ENCODE results near the gene THSD7A.

The THSD7A gene

GRCh38 chr7:11751807-11752389 is 80.1 kb downstream of the THSD7A start:
- no peak for DNase-seq (ENCODE audit: low read depth in 2 of 2)

DNA sequence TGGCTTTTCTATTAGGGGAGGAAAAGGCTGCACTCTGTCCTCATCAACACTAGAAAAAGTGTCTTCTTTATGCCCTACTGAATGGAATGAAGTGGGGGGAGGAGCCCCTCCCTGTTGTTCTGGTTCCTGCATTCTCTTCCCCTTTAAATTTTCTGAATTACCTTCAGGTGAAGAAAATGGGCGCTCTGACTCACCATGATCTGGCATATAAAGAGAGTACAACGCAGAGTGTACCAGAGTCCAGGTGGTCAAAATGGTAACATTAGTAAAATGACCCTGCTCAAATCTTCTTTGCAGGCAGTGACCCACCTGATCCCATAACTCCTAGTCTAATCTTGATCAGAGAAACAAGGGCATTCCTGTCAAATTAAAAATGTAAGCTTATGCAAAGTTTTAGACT is 80.7 kb downstream of the THSD7A start:
- DNase-seq (ENCODE audit: low read depth in 2 of 2) = no peak

GRCh38 chr7:11750191-11750590 is 81.8 kb downstream of the THSD7A start:
- no peak for DNase-seq (ENCODE audit: low read depth in 2 of 2)

DNA sequence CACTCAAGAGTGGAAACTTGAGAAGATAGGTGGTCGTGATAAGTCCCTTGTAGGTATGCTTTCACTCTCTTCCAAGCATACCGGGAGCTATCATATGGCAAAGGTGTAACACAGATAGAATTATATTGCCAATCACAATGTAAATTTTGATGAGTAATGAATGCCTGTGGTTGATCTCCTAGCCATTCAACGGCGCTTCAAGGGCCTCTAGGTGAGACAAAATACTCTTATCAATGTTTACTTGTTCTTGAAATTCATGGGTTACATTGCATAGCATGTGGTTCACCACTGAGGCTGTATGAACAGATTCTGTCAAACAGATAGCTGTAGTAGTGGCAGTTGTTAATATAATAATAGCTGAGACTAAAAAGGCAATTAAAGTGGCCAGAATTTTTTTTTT is 82.4 kb downstream of the THSD7A start:
- no peak for DNase-seq (ENCODE audit: low read depth in 2 of 2)

GRCh38 chr7:11748884-11749283 is 83.1 kb downstream of the THSD7A start:
- no peak for DNase-seq (ENCODE audit: low read depth in 2 of 2)

- no peak for DNase-seq (ENCODE audit: low read depth in 2 of 2)
Measured at GRCh38 chr7:11747715-11748485, 84.1 kb downstream of the THSD7A start.

- no peak for DNase-seq (ENCODE audit: low read depth in 2 of 2)
Measured at GRCh38 chr7:11746591-11746990, 85.4 kb downstream of the THSD7A start.

DNA sequence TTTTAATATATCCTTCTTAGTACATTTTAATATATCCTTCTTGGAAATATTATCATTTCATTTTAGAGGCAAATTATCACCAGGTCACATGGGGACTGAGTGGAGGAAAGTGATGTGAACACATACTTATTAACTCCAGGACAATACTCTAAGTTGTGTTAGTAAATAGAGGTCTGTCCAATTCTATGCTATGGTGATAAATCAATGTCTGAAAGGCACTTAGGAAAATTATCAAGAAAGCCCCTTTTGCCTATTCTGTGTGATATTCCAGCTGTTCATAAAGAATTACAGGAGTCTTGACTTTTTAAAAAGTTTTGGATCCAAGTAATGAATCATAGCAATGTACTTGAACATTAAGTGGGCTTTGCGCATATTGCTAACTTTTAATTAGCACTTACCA is 88.5 kb downstream of the THSD7A start:
- DNase-seq (ENCODE audit: low read depth in 2 of 2) = no peak

- DNase-seq (ENCODE audit: low read depth in 2 of 2) = no peak
Measured at GRCh38 chr7:11743016-11743415, 89.0 kb downstream of the THSD7A start.

DNA sequence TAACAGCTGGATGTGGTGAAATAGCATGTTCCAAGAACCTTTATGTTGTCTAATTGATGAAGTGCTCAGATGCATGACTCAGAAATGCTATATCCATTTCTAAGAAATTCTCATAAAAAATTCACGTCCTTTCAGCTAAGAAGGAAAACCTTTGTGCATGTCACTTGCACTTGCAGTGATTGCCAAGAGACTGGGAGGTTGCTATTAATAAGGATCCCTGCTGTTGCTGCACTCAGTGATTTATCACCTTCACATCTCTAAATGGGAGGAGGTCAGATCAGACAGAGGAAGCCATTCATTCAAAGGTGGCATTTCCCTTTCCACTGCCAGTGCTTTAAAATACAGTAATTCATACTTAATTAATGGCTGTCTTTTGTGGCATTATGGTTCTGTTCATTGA is 89.5 kb downstream of the THSD7A start:
- no peak for DNase-seq (ENCODE audit: low read depth in 2 of 2)

DNA sequence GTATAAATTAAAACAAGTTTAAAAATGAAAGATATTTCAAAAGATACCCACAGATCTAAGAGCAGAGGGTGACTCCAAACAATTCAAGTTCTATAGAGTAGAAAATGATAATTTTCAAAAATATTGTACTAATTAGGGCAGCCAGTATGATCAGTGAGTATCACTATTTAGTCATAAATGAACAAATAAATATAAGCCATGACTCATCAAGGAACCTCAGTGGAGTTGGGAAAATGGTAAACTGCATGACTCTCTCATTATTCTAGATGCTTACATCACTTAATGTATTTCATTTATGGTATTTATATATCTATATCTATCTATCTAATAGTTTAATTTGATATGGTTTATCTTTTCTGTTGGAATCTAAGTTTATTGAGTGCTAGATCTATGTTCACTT is 94.3 kb downstream of the THSD7A start:
- DNase-seq (ENCODE audit: low read depth in 2 of 2) = no peak

DNA sequence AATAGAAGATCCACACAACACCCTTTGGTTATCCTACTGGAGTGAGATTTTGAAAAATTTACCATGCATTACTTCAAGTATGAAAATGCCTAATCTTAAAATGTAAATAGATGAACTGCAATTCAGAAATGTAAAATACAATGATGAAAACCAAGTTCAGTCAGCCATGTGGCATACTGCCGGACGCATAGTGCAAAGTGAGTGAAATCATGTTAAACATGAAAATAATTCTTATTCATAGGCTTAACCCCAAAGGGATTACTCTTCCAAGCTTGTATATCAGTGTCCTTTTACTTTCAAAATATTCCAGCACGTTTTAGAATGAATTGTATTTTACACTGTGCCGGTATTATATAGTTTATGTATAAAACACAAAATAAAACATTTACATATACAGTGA is 99.8 kb downstream of the THSD7A start:
- DNase-seq (ENCODE audit: low read depth in 2 of 2) = no peak

DNA sequence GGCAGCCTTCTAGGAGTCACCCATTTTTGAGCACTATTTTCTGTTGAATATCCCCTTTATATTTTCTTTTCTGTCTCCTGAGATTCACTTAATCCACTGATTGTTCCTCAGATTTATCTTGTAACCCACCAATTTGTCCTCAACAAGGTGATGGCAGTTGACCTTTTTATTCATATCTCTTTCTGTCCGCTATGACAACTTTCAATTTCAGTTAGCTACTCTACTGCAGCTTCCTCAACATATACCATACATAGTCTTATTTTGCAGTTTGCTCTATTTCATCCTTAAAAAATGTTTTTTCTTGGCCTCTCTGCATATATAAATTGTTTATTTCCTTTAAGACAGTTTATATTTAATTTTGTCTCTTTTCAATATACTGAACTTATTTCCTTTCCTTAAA is 101.3 kb downstream of the THSD7A start:
- no peak for DNase-seq (ENCODE audit: low read depth in 2 of 2)

DNA sequence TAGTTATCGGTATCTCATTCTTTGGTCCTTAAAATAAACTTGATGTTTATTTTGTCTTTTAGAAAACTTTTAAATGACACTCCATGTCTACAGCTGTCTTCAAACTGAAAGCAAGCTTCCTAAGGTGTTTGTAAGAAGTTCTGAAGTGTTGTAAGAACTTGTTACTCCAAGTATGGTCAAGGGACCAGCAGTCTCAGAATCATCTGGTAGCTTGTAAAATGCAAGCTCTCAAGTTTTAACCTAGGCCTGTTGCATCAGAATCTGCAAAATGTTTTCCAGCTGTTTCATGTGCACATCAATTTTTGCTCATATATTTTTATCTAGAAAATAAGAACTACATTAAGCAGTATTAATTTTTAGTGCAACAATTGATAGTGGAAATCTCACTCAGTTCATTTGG is 104.1 kb downstream of the THSD7A start:
- no peak for DNase-seq (ENCODE audit: low read depth in 2 of 2)

DNA sequence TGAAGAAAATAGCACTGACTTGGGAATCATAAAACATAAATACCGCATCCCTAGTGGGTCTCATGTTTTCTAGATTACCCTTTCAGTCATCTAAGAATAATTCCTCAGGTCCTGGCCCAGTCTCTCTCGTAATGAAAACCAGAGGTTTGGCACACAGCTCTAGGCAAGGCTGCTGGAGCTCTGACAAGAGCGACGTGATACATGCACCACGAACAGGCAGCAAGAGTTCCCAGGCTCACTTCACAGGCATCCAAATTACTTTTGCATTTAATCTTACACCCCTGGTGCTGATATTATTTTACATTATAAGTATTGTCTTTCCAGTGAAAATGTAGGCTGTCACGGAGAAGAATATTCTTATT is 105.2 kb downstream of the THSD7A start:
- no peak for DNase-seq (ENCODE audit: low read depth in 2 of 2)

DNA sequence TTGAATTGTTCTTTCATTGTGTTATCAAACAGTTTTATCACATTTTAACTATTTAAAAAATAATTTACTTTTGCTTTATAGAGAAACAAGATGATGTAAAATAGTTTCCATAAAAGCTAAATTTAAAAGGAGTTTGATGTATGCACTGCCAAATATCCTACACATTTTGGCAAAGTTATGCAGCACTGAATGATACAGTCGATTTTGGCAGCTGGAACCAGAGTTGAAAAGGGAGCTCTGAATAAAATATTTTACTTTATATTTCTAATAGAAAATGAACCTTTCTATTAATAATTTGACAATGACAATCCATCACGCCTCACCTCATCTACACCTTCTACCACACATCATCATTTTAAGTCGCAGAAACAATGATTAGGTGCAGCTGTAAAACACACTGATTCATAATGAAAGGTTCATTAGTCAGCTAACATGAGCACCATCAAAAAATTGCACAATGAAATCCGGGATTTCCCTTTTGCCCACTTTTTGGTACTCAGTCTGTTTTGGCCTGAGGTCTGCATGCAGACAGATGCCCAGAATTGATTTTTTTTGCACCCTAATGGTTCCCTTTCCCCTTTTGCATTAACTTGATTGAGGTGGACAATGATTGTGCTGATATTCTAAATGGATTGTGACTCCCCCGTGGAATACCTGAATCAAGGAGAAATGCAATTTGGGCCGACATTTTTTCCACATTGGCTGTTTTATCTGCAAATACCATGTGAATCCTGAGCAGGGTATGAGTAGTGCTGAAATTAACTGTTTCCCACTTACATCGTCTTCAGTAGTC is 105.8 kb downstream of the THSD7A start:
- DNase-seq (ENCODE audit: low read depth in 2 of 2) = no peak

GRCh38 chr7:11716185-11716584 is 115.8 kb downstream of the THSD7A start:
- no peak for DNase-seq (ENCODE audit: low read depth in 2 of 2)

GRCh38 chr7:11714676-11715075 is 117.3 kb downstream of the THSD7A start:
- no peak for DNase-seq (ENCODE audit: low read depth in 2 of 2)

- no peak for DNase-seq (ENCODE audit: low read depth in 2 of 2)
Measured at GRCh38 chr7:11714205-11714604, 117.8 kb downstream of the THSD7A start.

DNA sequence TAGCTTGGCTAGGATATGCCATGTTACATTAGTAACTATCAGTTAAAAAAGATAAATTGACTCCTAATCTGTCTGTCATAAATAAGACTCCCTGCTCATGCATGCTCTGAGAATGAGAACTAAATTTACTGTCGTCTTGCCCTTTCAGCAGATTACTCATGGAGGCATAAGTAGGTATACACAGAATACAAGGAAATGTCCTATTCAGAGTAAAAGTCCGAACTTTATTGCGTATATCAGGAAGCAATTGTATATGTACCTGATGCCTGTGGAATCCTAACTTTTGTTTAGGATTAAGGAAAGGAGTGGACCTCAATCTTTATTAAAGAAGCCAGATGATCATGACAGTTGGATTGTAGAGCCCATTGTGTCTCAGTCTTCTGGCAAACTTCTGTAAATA is 118.6 kb downstream of the THSD7A start:
- no peak for DNase-seq (ENCODE audit: low read depth in 2 of 2)

DNA sequence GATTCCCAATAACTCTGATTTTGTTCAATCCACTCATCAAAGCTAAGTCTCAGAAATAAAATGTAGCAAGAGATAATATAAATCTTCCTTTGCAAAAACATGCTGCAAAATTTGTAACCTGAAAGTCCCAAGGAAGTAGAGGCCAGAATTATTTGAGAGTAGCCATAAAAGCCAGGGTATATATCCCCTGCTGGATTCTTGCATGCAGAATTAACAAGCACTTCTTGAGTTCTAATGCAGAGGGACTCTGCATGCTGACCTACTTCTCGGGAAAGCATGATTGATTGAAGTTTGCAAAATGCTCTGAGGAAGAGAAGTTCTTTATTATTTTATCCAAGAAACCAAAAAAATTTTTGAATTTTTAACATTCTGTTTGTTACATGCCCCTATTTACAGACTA is 121.6 kb downstream of the THSD7A start:
- DNase-seq (ENCODE audit: low read depth in 2 of 2) = no peak

- DNase-seq (ENCODE audit: low read depth in 2 of 2) = no peak
Measured at GRCh38 chr7:11709196-11709595, 122.8 kb downstream of the THSD7A start.

- DNase-seq (ENCODE audit: low read depth in 2 of 2) = no peak
Measured at GRCh38 chr7:11707606-11708193, 124.3 kb downstream of the THSD7A start.
